ENCODE data around the gene RAP2A. TPM values are rescaled to one million over a fixed set of nuclear protein-coding genes. Genes with fewer than 3 reads are reported as not detected.

Gene RAP2A
- total and polyA plus RNA-seq, 9 of the 15 experiments (the other 6 are each of a cell fraction or from before 2014, with no cell fraction given), result 1.8 to 11.7 (median 5.6) TPM

- Histone ChIP-seq H3K9me3 (replicated peaks; ENCODE audit: control insufficient read depth, insufficient read depth, low read depth, low read length) (no peaks in the 10 kb centered on the region), H3K79me2 (ENCODE audit: control insufficient read depth, insufficient read depth, low read length) (no peaks in the 10 kb centered on the region), H3K4me2 (ENCODE audit: insufficient read depth, low read length) (no peak overlapping the region), H3K4me3 (no peak overlapping the region), H2AFZ (ENCODE audit: low read depth, low read length) (no peak overlapping the region), H3K27ac (ENCODE audit: extremely low read depth, low read depth, low read length) (no peak overlapping the region), H3K36me3 (ENCODE audit: control insufficient read depth, insufficient read depth, low read length) (no peaks in the 10 kb centered on the region), H3K9me1 (ENCODE audit: control insufficient read depth, insufficient read depth, low read length) (no peaks in the 10 kb centered on the region), H3K9ac (ENCODE audit: insufficient read depth in 1 of 2, low read depth in 2 of 2, low read length in 2 of 2) (no peak overlapping the region), H4K20me1 (replicated peaks; ENCODE audit: control insufficient read depth, insufficient read depth, low read length) (no peaks in the 10 kb centered on the region), H3K4me1 (replicated peaks in 1 of 2; ENCODE audit: control insufficient read depth in 2 of 2, insufficient read depth in 2 of 2, low read length in 2 of 2) (no peaks in the 10 kb centered on the region; a peak in 2 of 5 replicates), H3K27me3 (ENCODE audit: control insufficient read depth in 2 of 2, insufficient read depth in 2 of 2, low read length in 2 of 2) (no peaks in the 10 kb centered on the region)
- TF ChIP-seq ZBTB34 (CRISPR knock-in tag; IDR thresholded peaks at IDR 0.05) (no peak), E2F5 (CRISPR knock-in tag; IDR thresholded peaks at IDR 0.05) (no peak), SUPT5H (IDR thresholded peaks at IDR 0.05) (no peak), ZNF133 (CRISPR knock-in tag; IDR thresholded peaks at IDR 0.05) (no peak), MCM3 (IDR thresholded peaks at IDR 0.05) (no peak)
- no peak for FAIRE-seq
- no peak for DNase-seq (ENCODE audit: extremely low read depth in 1 of 4, low spot score in 3 of 4)
- in situ Hi-C loops (cut with MboI), result no loop called here
- intact Hi-C loops (cut with micrococcal nuclease), result loop anchor here (10.0 kb wide), 1 partner anchor 180 kb away; no protein-coding TSS in a partner anchor
- ChIA-PET CTCF (ENCODE audit: low intra/inter-chr PET ratio) (no interaction called here), POLR2A (no interaction called here)
- peak; percentile 39; the same call in 2 of the 3 replicates for ATAC-seq
- BruUV-seq (replicated peaks), result no TSS peak
Observed at GRCh38 chr13:97394542-97394941, 39.4 kb upstream of the RAP2A start.
